ACHN (cell line): Measurements from ENCODE around the gene IGFL2.
"Not testable (repeated sequence)": the region's sequence is repeated elsewhere in the genome, so short reads cannot be mapped to it uniquely, and the experiment has no call there.

Source experiments
- DNase-seq: peaks from one replicate; pipeline ENCODE4 v3.0.0-alpha.2; 2015
- in situ Hi-C: cut with HindIII; loops from 2 replicates; pipeline ENCODE4 v1.10.0; 2017; ENCODE audit warnings: low sequenced_read_pairs, low pct_ligation_motif_present, low pct_unique_long_range_greater_than_20kb

Gene IGFL2

DNA sequence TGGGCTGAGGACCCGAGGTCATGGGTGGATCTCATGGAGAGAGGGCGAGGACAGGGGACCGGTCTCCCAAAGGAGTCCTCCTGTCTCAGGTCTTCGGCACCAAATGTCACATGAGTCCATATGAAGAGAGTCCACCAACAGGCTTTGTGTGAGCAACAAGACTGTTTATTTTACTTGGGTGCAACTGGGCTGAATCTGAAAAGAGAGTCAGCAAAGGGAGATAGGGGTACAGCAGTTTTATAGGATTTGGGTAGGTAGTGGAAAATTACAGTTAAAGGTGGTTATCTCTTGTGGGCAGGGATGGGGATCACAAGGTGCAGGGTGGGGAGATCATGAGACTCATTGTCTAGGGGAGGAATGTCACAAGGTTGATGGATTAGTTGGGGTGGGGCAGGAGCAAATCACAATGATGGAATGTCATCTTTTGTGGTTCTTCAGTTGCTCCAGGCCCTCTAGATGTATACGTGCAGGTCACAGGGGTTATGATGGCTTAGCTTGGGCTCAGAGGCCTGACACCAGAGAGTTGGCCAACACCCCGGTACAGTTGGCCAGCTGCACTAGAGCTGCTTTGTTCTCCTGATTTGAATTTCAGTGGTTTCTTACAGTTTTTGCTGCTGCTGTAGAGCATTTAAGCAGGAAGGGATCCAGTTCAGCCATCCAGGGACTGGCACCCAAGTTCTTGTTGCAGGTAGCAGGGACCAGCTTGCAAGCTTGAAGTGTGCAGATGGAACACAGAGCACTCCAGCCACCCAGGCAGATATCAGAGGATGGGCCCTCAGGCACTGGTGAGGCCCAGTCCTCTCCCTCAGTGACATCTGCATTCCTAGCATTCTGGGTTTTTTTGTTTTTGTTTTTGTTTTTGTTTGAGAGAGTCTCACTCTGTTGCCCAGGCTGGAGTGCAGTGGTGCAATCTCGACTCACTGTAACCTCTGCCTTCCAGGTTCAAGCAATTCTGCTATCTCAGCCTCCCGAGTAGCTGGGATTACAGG is 55.1 kb downstream of the IGFL2 start:
- DNase-seq: no peak
- in situ Hi-C loops: no loop called here

DNA sequence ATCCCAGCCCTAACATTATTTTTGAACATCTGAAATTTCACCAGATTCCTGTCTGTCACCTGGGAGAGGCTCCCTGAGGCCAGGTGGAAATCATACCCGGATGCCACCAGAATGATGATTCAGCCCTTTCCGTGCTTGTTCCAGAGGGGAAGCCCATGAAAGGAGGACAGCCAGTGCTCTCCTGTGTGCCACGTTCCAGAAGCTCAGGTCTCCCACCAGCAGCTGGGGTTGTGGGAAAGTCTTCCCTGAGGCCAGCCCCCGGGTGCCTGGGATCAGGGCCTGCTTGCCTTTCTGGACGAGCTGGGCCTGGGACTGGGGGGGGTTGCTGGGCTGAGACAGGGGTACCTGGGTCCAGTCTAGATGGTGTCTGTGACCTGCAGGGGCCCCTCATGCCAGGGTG is 56.0 kb downstream of the IGFL2 start:
- in situ Hi-C loops: no loop called here
- DNase-seq: no peak

DNA sequence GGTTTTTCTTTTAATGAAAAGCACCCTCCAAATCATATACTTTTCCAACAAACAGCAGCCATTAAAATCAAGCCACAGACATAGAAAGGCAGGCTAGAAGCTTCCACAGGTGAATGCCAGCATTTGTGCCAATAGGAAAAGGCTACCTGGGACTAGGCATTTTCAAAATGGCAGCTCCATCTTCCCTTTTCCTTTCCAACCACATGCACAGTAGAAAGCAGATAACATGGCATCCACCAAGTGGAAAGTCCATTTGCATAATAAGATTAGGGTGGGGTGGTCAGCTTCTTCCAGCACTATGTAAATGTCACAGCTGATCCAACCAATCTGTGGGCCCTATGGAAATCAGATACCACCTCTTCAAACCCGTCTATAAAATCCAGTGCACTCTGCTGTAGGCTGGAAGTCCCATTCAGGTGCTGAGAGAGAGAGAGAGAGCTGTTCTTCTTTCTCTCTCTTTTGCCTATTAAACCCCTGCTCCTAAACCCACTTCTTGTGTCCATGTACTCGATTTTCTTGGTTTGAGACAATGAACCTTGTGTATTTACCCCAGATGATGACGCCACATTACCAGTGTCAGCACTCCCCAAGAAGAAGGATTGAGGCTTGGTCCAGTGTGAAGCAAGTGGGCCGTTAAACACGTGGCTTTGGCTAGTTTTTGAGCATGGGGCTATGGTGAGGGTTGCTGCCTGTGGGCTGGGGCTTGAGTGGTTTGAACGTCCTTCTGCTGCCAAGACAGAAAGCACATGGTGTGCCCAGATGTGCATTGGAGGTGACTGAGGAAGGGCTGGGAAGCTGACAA is 57.3 kb downstream of the IGFL2 start:
- in situ Hi-C loops: no loop called here
- DNase-seq: no peak

- in situ Hi-C loops: no loop called here
- DNase-seq: no peak
Measured at GRCh38 chr19:46206176-46206575, 58.1 kb downstream of the IGFL2 start.

DNA sequence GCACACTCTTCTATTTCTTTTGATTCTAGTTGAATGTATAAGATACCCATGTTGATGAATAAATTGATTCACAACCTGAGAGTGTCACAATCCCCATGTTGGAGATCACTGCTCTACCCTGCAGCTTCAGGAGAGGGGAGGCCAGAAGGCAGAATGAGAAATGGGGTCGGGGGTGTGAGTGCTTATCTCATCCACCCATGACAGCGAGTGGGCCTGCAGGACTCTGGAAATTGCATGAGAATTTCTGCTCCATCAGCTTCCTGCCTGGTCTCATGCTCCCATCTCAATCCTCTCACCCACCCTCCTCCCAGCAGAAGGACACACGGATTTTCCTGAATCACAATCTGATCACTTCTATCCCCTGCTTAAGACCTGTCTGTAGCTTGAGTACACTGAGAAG is 58.6 kb downstream of the IGFL2 start:
- no peak for DNase-seq
- in situ Hi-C loops: no loop called here

DNA sequence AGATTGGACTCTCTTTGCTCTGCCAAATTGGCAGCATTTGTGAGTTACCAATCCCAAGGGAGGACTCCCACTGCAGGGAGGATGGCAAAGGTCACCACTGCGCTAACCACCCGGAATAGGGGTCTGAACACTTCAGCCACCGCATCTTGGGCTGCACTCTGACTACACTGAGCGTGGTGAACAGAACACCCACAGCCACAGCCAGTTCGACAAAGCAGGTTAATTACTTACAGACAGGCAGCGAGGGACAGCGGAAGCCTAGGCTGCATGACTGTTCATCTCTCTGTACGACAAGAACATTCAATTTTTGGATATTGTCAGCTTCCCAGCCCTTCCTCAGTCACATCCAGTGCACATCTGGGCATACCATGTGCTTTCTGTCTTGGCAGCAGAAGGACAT is 59.8 kb downstream of the IGFL2 start:
- in situ Hi-C loops, DNase-seq: not testable (repeated sequence)

- DNase-seq: no peak
- in situ Hi-C loops: no loop called here
Measured at GRCh38 chr19:46209051-46209450, 61.0 kb downstream of the IGFL2 start.

GRCh38 chr19:46209472-46209871 is 61.4 kb downstream of the IGFL2 start:
- no peak for DNase-seq
- in situ Hi-C loops: no loop called here

- no peak for DNase-seq
- in situ Hi-C loops: no loop called here
Measured at GRCh38 chr19:46210669-46211068, 62.6 kb downstream of the IGFL2 start.
